ENCODE results near the gene PHRF1.

DNA sequence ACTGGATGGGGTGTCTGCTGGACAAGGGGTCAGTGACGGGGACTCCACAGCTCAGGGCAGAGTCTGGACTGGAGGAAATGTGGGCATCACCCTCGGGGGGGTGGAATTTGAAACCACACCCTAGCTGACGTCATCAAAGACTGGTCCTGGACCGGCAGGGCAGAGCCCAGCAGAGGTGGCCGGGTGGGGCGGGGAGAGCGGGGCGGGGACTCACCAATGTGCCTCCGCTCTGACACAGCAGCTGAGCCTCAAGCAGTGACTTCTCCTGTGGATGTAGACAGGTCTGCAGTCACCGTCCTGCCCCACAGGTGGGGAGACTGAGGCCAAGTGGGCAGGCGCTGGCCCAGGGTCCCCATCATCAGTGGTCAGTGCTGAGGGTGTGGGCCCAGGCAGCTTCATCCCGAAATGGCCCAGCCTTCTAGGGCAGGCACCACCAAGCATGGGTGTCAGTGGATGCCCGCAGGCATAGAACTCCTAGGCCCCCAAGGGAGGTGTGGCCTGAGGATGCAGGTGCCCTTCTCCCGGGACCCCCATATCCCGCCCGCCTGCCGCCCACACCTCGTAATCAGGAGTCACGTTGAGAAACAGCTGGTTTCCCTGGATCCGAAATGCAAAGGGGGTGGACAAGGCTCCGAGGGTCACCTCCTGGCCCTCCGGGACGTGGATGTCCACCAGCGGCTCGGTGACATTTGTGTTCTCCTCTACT lies 47.9 kb downstream of the PHRF1 start:
- TF ChIP-seq SP1 (IDR thresholded peaks at IDR 0.05) (no peak), JUND (IDR thresholded peaks at IDR 0.05) (no peak), EGR1 (IDR thresholded peaks at IDR 0.05; ENCODE audit: low read depth in 2 of 2) (no peak)
- TF ChIP-seq, protein P1, sequence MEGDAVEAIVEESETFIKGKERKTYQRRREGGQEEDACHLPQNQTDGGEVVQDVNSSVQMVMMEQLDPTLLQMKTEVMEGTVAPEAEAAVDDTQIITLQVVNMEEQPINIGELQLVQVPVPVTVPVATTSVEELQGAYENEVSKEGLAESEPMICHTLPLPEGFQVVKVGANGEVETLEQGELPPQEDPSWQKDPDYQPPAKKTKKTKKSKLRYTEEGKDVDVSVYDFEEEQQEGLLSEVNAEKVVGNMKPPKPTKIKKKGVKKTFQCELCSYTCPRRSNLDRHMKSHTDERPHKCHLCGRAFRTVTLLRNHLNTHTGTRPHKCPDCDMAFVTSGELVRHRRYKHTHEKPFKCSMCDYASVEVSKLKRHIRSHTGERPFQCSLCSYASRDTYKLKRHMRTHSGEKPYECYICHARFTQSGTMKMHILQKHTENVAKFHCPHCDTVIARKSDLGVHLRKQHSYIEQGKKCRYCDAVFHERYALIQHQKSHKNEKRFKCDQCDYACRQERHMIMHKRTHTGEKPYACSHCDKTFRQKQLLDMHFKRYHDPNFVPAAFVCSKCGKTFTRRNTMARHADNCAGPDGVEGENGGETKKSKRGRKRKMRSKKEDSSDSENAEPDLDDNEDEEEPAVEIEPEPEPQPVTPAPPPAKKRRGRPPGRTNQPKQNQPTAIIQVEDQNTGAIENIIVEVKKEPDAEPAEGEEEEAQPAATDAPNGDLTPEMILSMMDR (IDR thresholded peaks at IDR 0.05; ENCODE audit: low read depth, low read length, missing input control) = no peak
- TF ChIP-seq, protein P2, sequence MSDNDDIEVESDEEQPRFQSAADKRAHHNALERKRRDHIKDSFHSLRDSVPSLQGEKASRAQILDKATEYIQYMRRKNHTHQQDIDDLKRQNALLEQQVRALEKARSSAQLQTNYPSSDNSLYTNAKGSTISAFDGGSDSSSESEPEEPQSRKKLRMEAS (IDR thresholded peaks at IDR 0.05) = no peak
- TF ChIP-seq, protein P3, sequence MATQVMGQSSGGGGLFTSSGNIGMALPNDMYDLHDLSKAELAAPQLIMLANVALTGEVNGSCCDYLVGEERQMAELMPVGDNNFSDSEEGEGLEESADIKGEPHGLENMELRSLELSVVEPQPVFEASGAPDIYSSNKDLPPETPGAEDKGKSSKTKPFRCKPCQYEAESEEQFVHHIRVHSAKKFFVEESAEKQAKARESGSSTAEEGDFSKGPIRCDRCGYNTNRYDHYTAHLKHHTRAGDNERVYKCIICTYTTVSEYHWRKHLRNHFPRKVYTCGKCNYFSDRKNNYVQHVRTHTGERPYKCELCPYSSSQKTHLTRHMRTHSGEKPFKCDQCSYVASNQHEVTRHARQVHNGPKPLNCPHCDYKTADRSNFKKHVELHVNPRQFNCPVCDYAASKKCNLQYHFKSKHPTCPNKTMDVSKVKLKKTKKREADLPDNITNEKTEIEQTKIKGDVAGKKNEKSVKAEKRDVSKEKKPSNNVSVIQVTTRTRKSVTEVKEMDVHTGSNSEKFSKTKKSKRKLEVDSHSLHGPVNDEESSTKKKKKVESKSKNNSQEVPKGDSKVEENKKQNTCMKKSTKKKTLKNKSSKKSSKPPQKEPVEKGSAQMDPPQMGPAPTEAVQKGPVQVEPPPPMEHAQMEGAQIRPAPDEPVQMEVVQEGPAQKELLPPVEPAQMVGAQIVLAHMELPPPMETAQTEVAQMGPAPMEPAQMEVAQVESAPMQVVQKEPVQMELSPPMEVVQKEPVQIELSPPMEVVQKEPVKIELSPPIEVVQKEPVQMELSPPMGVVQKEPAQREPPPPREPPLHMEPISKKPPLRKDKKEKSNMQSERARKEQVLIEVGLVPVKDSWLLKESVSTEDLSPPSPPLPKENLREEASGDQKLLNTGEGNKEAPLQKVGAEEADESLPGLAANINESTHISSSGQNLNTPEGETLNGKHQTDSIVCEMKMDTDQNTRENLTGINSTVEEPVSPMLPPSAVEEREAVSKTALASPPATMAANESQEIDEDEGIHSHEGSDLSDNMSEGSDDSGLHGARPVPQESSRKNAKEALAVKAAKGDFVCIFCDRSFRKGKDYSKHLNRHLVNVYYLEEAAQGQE (IDR thresholded peaks at IDR 0.05) = no peak
